WTC11 (cell line): Measurements from ENCODE around the gene RHOT2.

ENCODE experiments used
- CBFB ChIP-seq: sonication (generic); formaldehyde crosslinking; IDR thresholded peaks from 2 replicates; pipeline ENCODE4 v1.8.1; 2022; ENCODE audit warnings: mild to moderate bottlenecking, low read depth, missing genetic modification reagents
- CREB1 ChIP-seq: sonication (generic); formaldehyde crosslinking; IDR thresholded peaks from 2 replicates; pipeline ENCODE4 v1.8.0; 2023; ENCODE audit warnings: mild to moderate bottlenecking, missing genetic modification reagents
- NR3C1 ChIP-seq: sonication (generic); formaldehyde crosslinking; conservative IDR thresholded peaks from 2 replicates; pipeline ENCODE4 v1.8.1; 2023; ENCODE audit warnings: low read depth, mild to moderate bottlenecking, missing genetic modification reagents
- RORB ChIP-seq: fragments of 250-450 bp; sonication (Bioruptor Pico); IDR thresholded peaks from 2 replicates; pipeline ENCODE4 v1.9.0; 2021; ENCODE audit warnings: mild to moderate bottlenecking
- SP1 ChIP-seq: sonication (generic); formaldehyde crosslinking; conservative IDR thresholded peaks from 2 replicates; pipeline ENCODE4 v1.8.1; 2022; ENCODE audit warnings: missing genetic modification reagents
- TP53 ChIP-seq: sonication (generic); formaldehyde crosslinking; IDR thresholded peaks from 2 replicates; pipeline ENCODE4 v1.8.1; 2023; ENCODE audit warnings: mild to moderate bottlenecking, missing genetic modification reagents
- ZNF423 ChIP-seq: fragments of 250-450 bp; sonication (Bioruptor Pico); IDR thresholded peaks from 2 replicates; pipeline ENCODE4 v2.1.2; 2022; ENCODE audit warnings: mild to moderate bottlenecking, moderate library complexity
- TF ChIP-seq, protein P1 (sequence below): fragments of 200-600 bp; IDR thresholded peaks from 2 replicates; pipeline ENCODE4 v1.8.0; 2022; ENCODE audit warnings: antibody characterized with exemption
- TF ChIP-seq, protein P2 (sequence below): sonication (generic); formaldehyde crosslinking; IDR thresholded peaks from 2 replicates; pipeline ENCODE4 v1.8.1; 2022; ENCODE audit warnings: low read depth, missing genetic modification reagents, borderline replicate concordance
- TF ChIP-seq, protein P3 (sequence below): sonication (generic); formaldehyde crosslinking; IDR thresholded peaks from 2 replicates; pipeline ENCODE4 v1.8.1; 2023; ENCODE audit warnings: mild to moderate bottlenecking, missing genetic modification reagents, moderate library complexity
- TF ChIP-seq, protein P4 (sequence below): sonication (generic); formaldehyde crosslinking; IDR thresholded peaks from 2 replicates; pipeline ENCODE4 v1.8.0; 2022; ENCODE audit warnings: mild to moderate bottlenecking, missing genetic modification reagents

DNA sequence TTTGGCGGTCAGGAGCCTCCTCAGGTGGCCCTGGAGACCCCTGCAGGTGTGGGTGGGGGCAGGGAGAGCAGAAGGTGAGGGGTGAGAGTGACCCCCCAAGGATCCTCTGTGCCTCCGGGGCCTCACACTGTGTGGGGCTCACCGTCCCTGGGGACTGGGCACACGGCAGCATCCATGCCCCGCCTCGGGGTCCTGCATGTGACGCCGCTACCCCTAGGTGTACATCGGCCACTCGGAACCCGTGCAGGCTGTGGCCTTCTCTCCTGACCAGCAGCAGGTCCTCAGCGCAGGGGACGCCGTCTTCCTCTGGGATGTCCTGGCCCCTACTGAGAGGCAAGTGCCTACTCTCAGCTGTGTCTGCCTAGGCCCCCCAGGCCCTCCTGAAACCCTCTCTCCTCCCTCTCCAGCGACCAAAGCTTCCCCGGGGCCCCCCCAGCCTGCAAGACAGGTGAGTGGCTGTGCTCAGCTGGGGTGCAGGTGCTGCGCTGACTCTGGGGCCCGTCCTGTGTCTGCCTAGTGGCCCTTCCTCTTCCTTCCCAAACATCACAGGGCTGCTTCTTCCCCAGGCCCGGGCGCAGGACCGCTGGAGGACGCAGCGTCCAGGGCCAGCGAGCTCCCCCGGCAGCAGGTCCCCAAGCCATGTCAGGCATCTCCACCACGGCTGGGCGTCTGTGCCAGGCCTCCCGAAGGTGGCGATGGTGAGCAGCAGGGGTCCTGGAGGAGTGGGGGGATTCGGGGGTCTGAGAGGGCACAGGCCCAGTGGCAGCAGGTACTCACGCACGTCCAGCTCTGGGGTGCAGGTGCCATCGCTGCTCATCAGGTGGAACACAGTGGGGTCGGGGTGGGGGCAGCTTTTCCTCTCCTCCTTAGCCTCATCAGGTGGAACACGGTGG, 9.0 kb upstream of the RHOT2 start:
- TF ChIP-seq, protein P1, sequence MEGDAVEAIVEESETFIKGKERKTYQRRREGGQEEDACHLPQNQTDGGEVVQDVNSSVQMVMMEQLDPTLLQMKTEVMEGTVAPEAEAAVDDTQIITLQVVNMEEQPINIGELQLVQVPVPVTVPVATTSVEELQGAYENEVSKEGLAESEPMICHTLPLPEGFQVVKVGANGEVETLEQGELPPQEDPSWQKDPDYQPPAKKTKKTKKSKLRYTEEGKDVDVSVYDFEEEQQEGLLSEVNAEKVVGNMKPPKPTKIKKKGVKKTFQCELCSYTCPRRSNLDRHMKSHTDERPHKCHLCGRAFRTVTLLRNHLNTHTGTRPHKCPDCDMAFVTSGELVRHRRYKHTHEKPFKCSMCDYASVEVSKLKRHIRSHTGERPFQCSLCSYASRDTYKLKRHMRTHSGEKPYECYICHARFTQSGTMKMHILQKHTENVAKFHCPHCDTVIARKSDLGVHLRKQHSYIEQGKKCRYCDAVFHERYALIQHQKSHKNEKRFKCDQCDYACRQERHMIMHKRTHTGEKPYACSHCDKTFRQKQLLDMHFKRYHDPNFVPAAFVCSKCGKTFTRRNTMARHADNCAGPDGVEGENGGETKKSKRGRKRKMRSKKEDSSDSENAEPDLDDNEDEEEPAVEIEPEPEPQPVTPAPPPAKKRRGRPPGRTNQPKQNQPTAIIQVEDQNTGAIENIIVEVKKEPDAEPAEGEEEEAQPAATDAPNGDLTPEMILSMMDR: no peak
- TF ChIP-seq, protein P2, sequence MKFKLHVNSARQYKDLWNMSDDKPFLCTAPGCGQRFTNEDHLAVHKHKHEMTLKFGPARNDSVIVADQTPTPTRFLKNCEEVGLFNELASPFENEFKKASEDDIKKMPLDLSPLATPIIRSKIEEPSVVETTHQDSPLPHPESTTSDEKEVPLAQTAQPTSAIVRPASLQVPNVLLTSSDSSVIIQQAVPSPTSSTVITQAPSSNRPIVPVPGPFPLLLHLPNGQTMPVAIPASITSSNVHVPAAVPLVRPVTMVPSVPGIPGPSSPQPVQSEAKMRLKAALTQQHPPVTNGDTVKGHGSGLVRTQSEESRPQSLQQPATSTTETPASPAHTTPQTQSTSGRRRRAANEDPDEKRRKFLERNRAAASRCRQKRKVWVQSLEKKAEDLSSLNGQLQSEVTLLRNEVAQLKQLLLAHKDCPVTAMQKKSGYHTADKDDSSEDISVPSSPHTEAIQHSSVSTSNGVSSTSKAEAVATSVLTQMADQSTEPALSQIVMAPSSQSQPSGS (CRISPR knock-in tag): no peak
- TF ChIP-seq SP1 (CRISPR knock-in tag): no peak
- TF ChIP-seq, protein P3, sequence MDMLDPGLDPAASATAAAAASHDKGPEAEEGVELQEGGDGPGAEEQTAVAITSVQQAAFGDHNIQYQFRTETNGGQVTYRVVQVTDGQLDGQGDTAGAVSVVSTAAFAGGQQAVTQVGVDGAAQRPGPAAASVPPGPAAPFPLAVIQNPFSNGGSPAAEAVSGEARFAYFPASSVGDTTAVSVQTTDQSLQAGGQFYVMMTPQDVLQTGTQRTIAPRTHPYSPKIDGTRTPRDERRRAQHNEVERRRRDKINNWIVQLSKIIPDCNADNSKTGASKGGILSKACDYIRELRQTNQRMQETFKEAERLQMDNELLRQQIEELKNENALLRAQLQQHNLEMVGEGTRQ: no peak
- TF ChIP-seq, protein P4, sequence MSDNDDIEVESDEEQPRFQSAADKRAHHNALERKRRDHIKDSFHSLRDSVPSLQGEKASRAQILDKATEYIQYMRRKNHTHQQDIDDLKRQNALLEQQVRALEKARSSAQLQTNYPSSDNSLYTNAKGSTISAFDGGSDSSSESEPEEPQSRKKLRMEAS: no peak
- TF ChIP-seq CBFB: no peak
- no peak for TF ChIP-seq ZNF423 (CRISPR knock-in tag)
- no peak for TF ChIP-seq RORB
- no peak for TF ChIP-seq TP53 (CRISPR knock-in tag)
- no peak for TF ChIP-seq NR3C1 (CRISPR knock-in tag)
- TF ChIP-seq CREB1 (CRISPR knock-in tag): no peak
